A673 (cell line): ENCODE data around the gene NSD1. TPM values are rescaled to one million over a fixed set of nuclear protein-coding genes. Genes with fewer than 3 reads are reported as not detected.
"Not testable (repeated sequence)": the region's sequence is repeated elsewhere in the genome, so short reads cannot be mapped to it uniquely, and the experiment has no call there.

Experiments
- BruUV-seq: library from RNA; stranded (reverse); fragments of 400-500 nt; replicated peaks from 2 replicates; lab custom pipeline; 2021; lab: Mats Ljungman, UMichigan
- CTCF ChIA-PET: fragments of 300-600 bp; sonication (Branson Sonifier 250); formaldehyde crosslinking; loops from one replicate; lab custom pipeline; 2022; ENCODE audit warnings: antibody characterized with exemption; lab: Charles Lee
- POLR2A ChIA-PET: fragments of 300-600 bp; sonication (Branson Sonifier 250); formaldehyde crosslinking; loops from one replicate; lab custom pipeline; 2022; ENCODE audit warnings: antibody characterized with exemption; ENCODE audit not compliant: low non-redundant PET; lab: Charles Lee
- DNase-seq: peaks from one replicate; pipeline ENCODE4 v3.0.0-alpha.2; 2015; ENCODE audit warnings: low spot score
- H3K27ac ChIP-seq: fragments of 200-600 bp; sonication (generic); 2 replicates; pipeline ENCODE4 v1.5.1; 2016; ENCODE audit warnings: mixed run types, low read depth, mild to moderate bottlenecking, mixed read lengths, antibody characterized with exemption, low read length; ENCODE audit not compliant: poor library complexity, severe bottlenecking
- H3K27me3 ChIP-seq: fragments of 200-600 bp; sonication (generic); replicated peaks from 2 replicates; pipeline ENCODE4 v1.6.1; 2017; ENCODE audit warnings: mixed run types, low read depth, mild to moderate bottlenecking, mixed read lengths, antibody characterized with exemption, low read length; ENCODE audit not compliant: insufficient read depth, poor library complexity
- H3K36me3 ChIP-seq: fragments of 200-600 bp; sonication (generic); 2 replicates; pipeline ENCODE4 v1.6.1; 2016; ENCODE audit warnings: mixed run types, mild to moderate bottlenecking, mixed read lengths, antibody characterized with exemption, low read length; ENCODE audit not compliant: insufficient read depth, poor library complexity, severe bottlenecking
- H3K4me1 ChIP-seq: fragments of 200-600 bp; sonication (generic); 2 replicates; pipeline ENCODE4 v1.6.1; 2017; ENCODE audit warnings: mixed run types, mild to moderate bottlenecking, mixed read lengths, antibody characterized with exemption, low read length; ENCODE audit not compliant: insufficient read depth, poor library complexity, severe bottlenecking
- H3K4me3 ChIP-seq: fragments of 200-600 bp; sonication (generic); 2 replicates; pipeline ENCODE4 v1.5.1; 2016; ENCODE audit warnings: low read depth, mixed run types, mild to moderate bottlenecking, mixed read lengths, low read length; ENCODE audit not compliant: poor library complexity, severe bottlenecking
- H3K9me3 ChIP-seq: fragments of 200-600 bp; sonication (generic); 2 replicates; pipeline ENCODE4 v1.6.1; 2016; ENCODE audit warnings: mixed run types, low read depth, mild to moderate bottlenecking, mixed read lengths, antibody characterized with exemption, low read length; ENCODE audit not compliant: poor library complexity, severe bottlenecking
- CTCF ChIP-seq: fragments of 300-800, 200-600 bp; sonication (generic); conservative IDR thresholded peaks from 2 replicates; pipeline ENCODE4 v1.5.1; 2017; ENCODE audit warnings: low read depth, mild to moderate bottlenecking, antibody characterized with exemption, low read length, moderate library complexity, mixed read lengths
- EZH2 ChIP-seq: fragments of 200-600 bp; sonication (generic); IDR thresholded peaks from 2 replicates; pipeline ENCODE4 v1.6.1; 2017; ENCODE audit warnings: borderline replicate concordance, low read depth, mild to moderate bottlenecking, mixed read lengths, antibody characterized with exemption, low read length; ENCODE audit not compliant: poor library complexity, severe bottlenecking
- intact Hi-C: fragments of 100-400 bp; cut with micrococcal nuclease; formaldehyde crosslinking; loops from one replicate; pipeline ENCODE4 v1.10.0; 2022; ENCODE audit not compliant: unreplicated experiment
- total RNA-seq: library from RNA; stranded (reverse); gene quantifications from 2 replicates; pipeline ENCODE4 v1.2.3, GENCODE V29; 2021

NSD1 gene
- total RNA-seq, 1 experiment from 2014 or later: 74.3 TPM

GRCh38 chr5:177176175-177176711, 42.7 kb downstream of the NSD1 start:
- Histone ChIP-seq H3K4me3 (no peak overlapping the region), H3K4me1 (no peaks in the 10 kb centered on the region), H3K9me3 (no peaks in the 10 kb centered on the region), H3K36me3 (no peaks in the 10 kb centered on the region), H3K27me3 (no peaks in the 10 kb centered on the region), H3K27ac (no peak overlapping the region)
- intact Hi-C loops: no loop called here
- TF ChIP-seq CTCF (no peak), EZH2 (no peak)
- ChIA-PET POLR2A (no interaction called here), CTCF (no interaction called here)
- no peak for DNase-seq
- BruUV-seq: no TSS peak

GRCh38 chr5:177177847-177178437, 44.4 kb downstream of the NSD1 start:
- CTCF ChIA-PET, POLR2A ChIA-PET, BruUV-seq: not testable (repeated sequence)

GRCh38 chr5:177178733-177179304, 45.2 kb downstream of the NSD1 start:
- no peak for TF ChIP-seq CTCF
- TF ChIP-seq EZH2: no peak
- Histone ChIP-seq H3K9me3 (no peaks in the 10 kb centered on the region), H3K27me3 (no peaks in the 10 kb centered on the region), H3K4me3 (no peak overlapping the region), H3K36me3 (no peaks in the 10 kb centered on the region), H3K27ac (no peak overlapping the region), H3K4me1 (no peaks in the 10 kb centered on the region)
- POLR2A ChIA-PET: no interaction called here
- BruUV-seq: no TSS peak
- intact Hi-C loops: no loop called here
- CTCF ChIA-PET: no interaction called here
- DNase-seq: no peak

More at GRCh38 chr5:177177847-177178437, 44.4 kb downstream of the NSD1 start:
- DNase-seq, H3K9me3 ChIP-seq, H3K36me3 ChIP-seq, intact Hi-C loops, H3K4me3 ChIP-seq, H3K4me1 ChIP-seq, H3K27ac ChIP-seq, H3K27me3 ChIP-seq: not testable (repeated sequence)

GRCh38 chr5:177179431-177179830, 45.9 kb downstream of the NSD1 start:
- CTCF ChIA-PET: no interaction called here
- no peak overlapping the region for H3K27ac ChIP-seq
- POLR2A ChIA-PET: no interaction called here
- no peaks in the 10 kb centered on the region for H3K9me3 ChIP-seq
- intact Hi-C loops: no loop called here
- DNase-seq: no peak
- no peaks in the 10 kb centered on the region for H3K4me1 ChIP-seq
- no peaks in the 10 kb centered on the region for H3K27me3 ChIP-seq
- TF ChIP-seq EZH2: no peak
- TF ChIP-seq CTCF: no peak
- no peak overlapping the region for H3K4me3 ChIP-seq
- no peaks in the 10 kb centered on the region for H3K36me3 ChIP-seq
- no TSS peak for BruUV-seq
